LNCaP clone FGC (cell line): ENCODE data around the gene MRTO4.
"Not testable (repeated sequence)": the region's sequence is repeated elsewhere in the genome, so short reads cannot be mapped to it uniquely, and the experiment has no call there.

Experiments
- DNase-seq: peaks from one replicate; pipeline ENCODE4 v3.0.0-alpha.2; 2011; ENCODE audit warnings: low read depth
- H3K4me3 ChIP-seq: 2 replicates; pipeline ENCODE4 v1.5.1; 2011; ENCODE audit warnings: mild to moderate bottlenecking, low read depth, low read length, control low read depth
- CTCF ChIP-seq: IDR thresholded peaks from 2 replicates; pipeline ENCODE4 v1.5.1; 2012; ENCODE audit warnings: mild to moderate bottlenecking; ENCODE audit not compliant: control insufficient read depth, insufficient read depth; ENCODE audit errors: extremely low read depth

MRTO4 gene

GRCh38 chr1:19262047-19262446 is 10.4 kb downstream of the MRTO4 start:
- H3K4me3 ChIP-seq: no peak overlapping the region
- DNase-seq: no peak
- no peak for TF ChIP-seq CTCF

DNA sequence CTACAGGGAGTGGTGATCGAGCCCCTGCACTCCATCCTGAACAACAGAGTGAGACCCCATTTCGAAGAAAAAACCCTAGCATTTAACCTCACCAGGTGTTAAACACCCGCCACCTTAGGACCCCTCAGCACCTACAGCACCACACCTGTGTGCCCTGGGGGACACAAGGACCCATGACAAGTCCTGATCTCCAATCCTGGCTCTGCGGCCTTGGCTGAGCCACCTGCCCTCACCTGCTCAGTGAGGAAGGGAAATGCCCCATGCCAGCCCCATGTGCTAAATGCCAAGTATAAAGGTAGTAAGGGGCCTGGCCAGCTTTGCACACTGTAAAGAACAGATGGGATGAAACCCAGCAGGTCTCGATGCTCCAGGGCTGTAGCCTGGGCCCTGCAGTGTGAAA is 11.1 kb downstream of the MRTO4 start:
- no peak for TF ChIP-seq CTCF
- H3K4me3 ChIP-seq: no peak overlapping the region
- DNase-seq: no peak

DNA sequence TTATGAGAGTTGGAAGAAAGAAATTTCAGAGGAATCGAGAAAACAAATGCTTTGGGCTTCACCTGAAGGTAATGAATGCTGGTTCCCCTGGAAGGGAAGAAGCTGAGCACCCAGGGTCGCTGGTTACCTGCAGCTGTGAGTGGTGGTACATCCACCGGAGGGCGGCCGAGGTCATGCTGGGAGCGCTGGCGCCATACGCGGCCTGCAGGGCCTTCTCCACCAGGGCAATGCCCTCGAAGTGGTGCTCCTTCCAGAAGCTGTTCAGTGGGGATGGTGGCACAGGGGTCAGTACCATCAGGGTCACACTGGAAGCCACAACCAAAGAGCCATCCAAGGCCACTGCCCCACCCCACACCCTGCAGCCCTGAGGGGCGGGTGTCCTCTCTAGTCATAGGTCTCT is 16.8 kb downstream of the MRTO4 start:
- DNase-seq: no peak
- H3K4me3 ChIP-seq: no peak overlapping the region
- no peak for TF ChIP-seq CTCF

- H3K4me3 ChIP-seq, DNase-seq: not testable (repeated sequence)
- TF ChIP-seq CTCF: 0 out of 2 replicates have a peak, but pooled peaks have one; percentile 3
These were observed 18.1 kb downstream of the MRTO4 start for GRCh38 chr1:19269427-19270342.

- DNase-seq, H3K4me3 ChIP-seq: not testable (repeated sequence)
These were observed 18.7 kb downstream of the MRTO4 start for GRCh38 chr1:19270343-19270730.

- no peak overlapping the region for H3K4me3 ChIP-seq
- DNase-seq: no peak
- TF ChIP-seq CTCF: no peak
These were observed 20.5 kb downstream of the MRTO4 start for GRCh38 chr1:19272064-19272463.

DNA sequence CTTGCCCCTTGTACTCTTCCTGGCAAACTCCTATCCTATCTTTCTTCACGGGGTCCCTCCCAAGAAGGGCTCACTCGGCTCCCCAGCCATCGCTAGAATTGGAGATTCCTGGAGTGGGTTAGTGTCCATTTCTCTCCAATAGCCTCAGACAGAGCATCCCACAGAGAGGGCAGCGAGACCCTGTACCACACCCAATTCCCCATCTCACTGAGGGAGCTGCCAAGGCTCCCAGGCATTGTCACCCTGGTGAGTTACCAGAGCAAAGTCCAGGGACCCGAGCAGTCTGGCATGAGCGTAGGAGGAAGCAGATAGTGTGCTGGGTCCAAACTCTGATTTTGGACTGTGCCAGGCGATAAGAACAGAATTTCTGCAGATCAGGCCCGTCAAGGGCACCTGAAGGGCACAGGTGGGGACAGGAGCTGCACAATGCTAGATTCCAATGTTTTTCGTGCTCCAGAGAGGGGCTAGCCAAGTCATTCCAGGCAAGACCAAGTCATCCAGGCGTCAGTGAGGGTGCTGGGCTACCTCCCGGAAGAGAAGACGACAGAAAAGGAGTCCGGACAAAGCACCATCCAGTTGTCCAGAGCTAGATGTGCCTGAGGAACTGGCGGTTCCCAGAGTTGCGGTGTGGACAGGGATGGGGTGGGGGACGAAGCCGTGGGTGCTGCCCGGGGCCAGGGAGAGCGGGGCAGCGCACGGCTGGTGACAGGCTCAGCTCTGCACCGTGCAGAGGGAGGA is 21.7 kb downstream of the MRTO4 start:
- H3K4me3 ChIP-seq: no peak overlapping the region
- DNase-seq: no peak
- no peak for TF ChIP-seq CTCF

DNA sequence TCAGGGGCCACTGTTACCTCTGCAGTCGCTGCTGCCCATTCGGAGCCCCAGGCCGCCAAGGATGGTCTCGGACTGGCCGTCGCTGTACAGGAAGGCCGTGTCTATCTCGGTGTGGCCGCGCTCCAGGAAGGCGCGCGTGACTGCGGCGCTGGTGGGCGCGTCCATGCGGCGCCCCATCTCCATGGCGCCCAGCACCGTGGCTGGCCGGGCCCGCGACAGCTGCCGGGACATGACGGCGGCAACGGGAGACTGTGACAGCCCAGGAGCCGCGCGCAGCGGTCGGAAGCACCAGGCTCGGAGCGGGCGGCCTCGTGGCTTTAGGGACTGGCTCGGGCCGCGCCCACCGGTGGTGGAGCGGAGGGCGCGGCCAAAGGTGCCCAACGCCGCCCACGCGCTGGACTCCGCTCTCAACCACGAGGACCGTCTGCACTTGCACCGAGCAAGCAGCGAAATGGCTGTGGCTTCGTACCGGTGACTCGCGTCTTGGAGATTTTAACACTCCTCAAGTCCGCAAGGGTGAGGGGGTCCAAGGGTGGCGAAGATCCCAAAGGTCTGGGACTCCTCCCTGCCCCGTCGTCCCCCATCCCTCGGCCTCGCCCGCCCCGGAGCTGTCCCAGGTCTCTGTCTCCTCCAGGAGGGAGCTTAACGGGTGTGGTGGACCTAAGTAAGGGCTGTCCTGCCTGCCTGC is 22.4 kb downstream of the MRTO4 start:
- H3K4me3 ChIP-seq, DNase-seq: not testable (repeated sequence)
